GM21381 (cell line): Measurements from ENCODE around the gene ITGB5.
"Not testable (repeated sequence)": the region's sequence is repeated elsewhere in the genome, so short reads cannot be mapped to it uniquely, and the experiment has no call there.

Experiments
- ATAC-seq: cut with Tn5 transposase; IDR thresholded peaks from one replicate; pipeline ENCODE4 v1.9.1; 2021; ENCODE audit warnings: mild to moderate bottlenecking, moderate library complexity; ENCODE audit not compliant: unreplicated experiment

The ITGB5 gene

DNA sequence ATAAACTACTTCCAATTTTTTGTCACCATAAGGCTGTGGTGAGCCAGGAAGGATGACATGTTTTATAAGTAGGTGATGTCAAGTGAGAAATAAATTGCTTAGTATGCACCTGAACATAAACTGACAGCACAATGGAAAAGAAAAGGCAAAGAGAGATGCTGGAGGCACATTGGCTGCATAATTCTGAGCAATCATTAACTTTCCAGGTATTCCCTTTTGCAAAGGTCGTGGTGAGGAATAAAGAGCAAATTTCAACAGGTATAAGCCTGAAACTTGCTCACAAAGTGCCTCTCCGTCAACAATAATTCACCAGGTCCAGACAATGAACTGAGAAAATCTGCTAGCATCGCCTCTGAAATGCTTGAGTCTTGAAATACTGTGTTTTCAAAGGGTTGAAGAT, 48.2 kb downstream of the ITGB5 start:
- no peak for ATAC-seq

DNA sequence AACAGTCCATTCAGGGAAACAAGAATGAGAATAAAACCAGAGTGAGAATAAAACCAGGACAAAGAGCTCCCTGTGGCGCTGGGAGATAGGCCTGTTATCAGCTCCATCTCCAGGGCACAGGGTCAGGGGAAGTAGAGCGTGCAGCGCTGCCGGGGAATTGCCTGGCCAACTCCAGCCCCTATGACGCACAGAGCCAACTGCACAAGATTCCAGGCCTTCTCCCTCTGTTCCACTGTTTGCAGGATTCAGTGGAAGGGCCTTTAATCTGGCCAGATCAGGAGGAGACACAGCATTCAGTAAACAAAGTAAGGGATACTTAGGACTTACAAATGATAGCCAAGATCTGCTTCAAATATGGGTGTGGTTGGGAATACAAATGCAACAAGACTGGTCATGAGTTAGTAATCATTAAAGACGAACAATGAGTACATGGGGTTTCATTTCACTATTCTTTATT, 49.4 kb downstream of the ITGB5 start:
- no peak for ATAC-seq

DNA sequence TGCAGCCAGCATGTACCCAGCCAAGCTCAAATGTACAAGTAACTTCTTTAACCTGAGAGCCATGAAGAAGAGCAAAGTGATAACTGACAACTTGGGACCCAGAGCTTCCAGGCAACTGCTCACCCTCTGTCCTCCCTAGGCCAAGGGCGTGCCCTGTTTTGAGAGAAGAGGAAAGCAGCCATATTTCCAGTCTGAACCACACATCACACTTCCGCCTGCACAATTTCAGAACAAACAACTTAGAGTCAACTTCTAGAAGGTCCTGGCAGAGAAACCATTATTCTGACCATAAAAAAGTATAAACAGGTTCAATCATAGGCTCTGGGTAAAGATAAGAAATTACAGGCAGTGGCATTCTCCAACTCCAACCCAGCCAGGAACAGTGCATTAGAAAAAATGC, 50.1 kb downstream of the ITGB5 start:
- no peak for ATAC-seq

DNA sequence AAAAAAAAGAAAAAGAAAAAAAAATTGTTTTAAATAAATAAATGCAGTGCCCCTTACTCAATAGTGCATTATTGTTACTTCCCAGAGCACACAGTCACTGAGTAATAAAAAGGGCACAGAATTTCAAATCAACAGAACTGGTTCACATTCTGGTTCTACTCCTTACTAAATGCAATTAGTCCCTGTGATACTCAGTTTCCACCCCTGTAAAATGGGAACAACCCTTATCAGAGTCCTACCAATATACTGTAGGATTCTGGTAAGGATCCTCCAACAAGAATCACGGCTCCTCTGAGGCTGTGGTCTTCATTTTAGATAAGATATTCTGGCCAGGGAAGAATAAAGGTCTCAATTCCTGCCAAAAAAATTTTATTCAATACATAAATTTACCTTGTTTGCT, 50.7 kb downstream of the ITGB5 start:
- ATAC-seq = no peak

DNA sequence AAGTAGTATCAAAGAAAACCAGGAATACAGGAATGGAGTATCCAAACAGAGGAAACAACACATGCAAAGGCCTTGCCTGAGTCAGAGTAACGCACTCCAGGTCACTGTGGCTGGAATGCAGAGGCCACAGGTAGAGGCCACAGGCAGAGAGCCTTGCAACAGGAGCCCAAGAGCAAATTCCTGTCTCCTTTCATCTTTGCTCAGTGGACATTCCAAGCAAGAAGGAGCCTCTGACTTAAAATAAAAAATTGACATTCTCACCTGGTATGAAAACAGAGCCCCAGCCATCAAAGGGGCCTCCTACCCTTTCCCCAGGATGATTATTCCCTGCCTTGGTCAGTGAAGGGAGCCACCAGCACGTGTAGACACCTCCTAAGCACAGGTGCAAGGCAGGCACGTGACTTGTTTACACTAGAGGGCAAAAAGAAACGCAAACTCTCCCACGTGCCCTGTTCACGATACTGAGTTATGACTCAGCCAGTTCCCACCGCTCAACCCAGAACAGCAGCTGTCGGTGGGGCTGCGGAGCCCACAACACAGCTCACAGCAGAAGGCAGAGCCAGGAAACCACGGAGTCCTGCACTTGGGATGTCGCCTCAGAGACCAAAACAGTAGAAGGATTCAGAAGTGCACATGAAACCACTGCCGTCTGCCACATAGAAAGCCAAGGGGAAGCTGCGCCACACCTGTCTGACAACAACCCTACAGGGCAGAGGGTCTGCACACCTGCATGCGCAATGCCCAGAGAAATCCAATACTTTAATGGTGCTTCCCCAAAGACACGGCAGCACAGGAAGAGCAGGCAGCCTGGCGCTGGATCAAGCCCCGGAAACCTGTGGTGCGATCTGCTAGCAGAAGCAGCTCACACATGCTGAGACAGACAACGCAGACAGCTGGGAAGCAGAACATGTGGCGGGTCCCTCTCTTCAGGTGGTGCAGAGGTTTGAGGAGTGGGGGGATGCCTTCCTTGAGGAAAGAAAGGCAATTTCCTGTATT, 52.1 kb downstream of the ITGB5 start:
- ATAC-seq = peak; percentile 91

DNA sequence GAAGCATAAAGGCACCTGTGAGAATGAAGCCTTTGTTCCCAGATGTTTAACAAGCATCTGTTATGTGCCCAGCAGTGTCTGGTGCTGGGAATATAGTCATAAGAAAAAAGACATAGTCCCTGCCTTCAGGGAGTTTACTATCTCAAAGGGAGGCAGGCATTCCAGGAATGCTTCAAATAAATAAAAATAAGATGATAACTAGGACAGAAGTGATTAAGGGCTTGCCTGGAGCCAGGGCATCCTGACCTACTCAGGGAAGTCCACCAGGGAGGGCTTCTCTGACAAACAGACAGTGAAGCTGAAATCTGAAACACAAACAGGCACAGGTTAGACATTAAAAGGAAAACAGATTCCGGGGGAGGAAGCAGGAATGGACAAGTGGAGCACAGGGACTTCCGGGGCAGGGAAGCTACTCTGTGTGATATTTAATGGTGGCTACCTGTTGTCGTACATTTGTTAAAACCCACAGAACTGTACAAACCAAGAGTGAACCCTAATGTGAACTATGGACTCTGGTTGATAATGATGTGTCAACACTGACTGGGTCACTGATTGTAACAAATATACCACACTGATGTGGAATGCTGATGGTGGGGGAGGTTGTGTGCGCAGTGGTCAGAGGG, 53.3 kb downstream of the ITGB5 start:
- ATAC-seq = no peak

DNA sequence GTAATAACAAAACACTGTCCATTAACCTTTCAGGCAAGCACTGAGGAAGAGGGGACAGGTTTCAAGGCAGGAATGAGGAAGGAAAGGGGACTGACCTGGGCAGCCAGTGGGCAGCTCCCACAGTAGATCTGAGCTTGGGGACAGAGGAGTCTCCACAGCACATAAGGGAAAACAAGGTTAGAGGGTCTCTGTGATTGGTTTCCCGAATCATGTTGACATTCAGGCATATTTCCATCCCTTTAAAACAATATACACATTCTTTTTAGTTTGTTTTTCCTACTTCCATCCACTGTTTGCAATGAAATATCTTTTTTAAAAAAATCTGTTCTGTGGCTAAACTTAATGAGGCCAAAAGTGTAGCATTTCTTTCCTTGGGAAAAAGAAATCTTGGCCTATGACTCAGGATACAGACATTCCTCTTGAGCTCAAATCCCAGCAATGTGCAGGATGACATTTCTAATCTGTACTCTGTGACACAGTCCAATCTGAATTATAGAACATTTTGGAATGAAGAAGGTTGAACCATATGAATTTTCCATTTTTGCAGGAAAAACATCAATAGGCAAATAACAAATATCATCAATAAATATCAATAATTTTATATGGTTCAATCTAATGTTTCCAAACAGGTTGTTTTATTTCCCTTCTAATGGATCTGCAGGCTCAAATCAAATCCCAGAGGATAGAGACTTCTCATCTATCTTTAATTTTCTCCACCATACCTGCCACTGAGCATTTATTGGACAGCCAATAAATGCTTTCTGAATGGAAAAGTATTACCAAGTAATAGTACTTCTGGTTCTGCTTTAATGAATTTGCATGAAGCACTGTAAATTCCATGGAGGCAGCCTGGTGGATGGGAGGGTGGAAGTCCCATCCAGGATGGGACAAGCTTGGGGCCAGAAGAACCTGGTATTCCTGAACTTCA, 54.1 kb downstream of the ITGB5 start:
- no peak for ATAC-seq

DNA sequence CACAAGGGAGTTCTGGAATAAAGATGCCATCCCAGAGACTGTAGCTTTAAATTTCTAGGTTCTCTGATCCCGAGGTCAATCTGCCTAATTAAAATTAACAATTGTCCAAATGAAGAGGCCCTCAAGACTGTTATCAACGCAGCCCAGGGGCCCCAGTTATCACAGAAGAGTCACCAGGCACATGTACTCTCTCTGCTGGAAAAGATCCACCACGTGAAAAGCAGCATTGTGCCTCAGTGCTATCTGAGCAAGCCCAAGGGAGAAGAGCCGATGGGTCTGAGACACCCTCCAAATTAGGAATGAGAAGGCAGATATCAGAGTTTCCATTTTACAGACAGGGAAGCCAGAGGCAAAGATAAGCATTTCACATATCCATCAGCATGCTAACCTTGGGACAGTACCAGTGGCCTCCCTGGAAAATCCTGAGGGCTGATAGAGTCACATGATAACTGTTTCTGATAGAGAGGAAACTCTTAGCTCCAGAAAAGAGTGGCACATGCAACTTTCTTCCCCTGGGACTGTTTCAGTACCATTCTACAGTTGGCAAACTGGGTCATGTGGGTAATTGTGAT, 55.5 kb downstream of the ITGB5 start:
- ATAC-seq = no peak

DNA sequence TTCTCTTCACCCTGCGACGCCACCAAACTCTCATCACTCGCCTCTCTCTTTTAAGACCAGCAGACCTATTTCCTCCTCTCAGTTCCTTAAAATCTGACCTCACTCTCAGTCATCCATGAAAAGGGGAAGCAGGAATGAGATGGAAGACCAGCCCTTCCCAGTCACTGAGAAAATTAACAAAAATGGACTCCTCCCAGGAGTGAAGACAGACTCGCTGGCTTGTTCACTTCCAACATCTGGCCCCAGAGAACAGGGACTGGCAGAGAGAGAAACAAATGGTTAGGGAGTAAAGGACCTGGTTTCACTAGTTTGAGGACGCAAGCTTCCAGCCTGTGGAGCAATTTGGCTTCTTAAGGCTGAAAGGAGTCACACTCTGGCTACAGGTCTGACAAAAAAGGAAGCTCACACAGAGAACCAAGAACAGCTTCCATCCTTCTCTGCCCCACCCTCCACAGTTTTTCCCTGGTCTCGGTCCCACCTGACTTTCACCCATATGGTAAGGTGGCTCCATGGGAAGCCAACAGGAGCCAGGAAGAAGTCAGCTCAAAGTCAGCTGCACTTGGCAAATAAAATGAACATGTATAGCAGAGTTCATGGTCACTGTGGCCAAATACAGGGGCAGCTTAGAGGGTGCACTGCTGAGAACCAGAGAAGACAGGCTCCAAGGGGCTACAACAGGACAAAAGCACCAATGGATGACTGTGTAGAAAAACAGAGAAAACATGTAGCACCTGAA, 57.2 kb downstream of the ITGB5 start:
- no peak for ATAC-seq

DNA sequence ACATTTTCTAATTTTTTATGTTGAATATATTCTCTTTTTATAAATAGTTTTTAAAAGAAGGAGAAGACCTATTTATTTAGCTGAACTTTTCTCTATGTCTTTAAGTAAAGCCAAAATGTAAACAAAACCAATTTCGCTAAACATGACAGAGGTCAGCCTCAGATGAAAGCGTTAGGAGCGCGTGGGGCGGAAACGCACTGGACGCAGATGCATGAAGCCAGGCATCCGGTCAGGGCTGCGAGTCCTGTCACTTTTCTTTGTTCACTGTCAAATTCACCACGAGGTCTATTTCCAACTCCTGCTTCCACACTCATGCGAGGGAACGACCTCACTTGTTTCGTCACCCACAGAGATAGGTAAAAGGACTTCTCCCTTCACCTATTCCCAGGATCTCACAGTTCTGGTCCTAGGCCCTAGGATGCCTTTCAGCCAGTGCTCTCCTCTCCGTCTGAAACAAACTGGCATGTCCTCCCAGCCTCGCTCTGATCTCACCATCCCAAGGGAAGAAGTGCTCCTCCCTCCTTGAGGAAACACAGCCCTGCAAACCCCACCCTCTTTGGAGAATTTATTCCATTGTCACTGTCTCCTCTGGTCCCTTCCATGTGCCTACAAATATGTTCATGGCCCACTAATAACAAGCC, 57.9 kb downstream of the ITGB5 start:
- ATAC-seq = no peak

DNA sequence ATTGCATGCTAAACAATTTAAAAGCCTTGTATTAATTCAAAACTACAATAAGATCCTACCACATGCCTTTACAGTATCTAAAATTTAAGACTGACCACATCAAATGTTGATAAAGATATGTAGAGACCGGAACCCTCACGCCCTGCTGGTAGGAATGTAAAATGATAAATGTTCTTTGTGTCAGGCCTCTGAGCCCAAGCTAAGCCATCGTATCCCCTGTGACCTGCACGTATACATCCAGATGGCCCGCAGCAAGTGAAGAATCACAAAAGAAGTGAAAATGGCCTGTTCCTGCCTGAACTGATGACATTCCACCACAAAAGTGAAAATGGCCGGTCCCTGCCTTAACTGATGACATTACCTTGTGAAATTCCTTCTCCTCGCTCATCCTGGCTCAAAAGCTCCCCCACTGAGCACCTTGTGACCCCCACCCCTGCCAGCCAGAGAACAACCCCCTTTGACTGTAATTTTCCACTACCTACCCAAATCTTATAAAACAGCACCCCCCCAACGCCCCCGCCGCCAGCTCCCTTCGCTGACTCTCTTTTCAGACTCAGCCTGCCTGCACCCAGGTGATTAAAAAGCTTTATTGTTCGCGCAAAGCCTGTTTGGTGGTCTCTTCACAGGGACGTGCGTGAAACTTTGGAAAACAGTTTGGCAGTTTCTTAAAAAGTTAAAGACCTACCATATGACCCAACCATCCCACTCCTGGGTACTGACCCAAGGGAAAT, 59.5 kb downstream of the ITGB5 start:
- not testable (repeated sequence) for ATAC-seq

DNA sequence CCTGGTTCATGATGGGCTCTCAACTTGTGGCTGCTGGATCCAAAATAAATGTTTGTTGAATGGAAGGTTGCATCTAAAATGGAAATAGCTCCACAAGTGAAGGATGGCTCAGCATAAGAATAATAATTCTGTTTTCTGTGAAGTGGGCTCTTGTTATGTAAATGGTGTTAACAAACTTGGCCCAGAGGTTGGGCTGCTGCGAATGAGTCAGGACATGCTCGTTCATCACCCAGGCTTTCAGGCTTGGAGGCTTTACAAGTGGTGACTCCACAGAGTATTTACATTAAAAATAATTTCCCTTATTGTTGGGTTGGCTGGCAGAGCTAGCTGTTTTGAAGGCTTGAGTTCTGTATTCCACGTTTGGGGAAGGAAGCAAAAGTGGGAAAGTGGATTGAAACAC, 60.5 kb downstream of the ITGB5 start:
- ATAC-seq = no peak

DNA sequence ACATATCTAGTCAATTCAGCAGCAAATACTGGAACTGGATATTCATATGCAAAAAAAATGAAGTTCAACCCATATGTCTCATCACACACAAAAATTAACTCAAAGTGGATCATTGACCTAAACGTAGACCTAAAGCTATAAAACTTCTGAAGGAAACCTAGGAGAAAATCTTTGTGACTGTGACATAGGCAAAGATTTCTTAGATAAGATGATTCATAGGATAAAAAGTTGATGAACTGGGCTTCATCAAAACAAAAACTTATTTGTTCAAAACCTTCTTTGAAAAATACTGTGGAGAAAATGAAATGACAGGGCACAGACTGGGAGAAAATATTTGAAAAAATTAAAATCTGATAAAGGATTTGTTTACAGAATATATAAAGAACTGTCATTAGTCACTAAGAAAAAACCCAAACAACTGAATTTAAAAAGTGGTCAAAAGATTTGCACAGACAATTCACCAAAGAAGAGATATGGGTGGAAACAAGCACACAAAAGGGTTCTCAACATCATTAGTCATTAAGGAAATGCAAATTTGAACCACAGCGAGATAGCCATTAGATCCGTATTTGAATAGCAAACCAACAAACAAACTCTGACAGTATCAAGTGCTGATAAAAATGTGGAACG, 62.8 kb downstream of the ITGB5 start:
- no peak for ATAC-seq

DNA sequence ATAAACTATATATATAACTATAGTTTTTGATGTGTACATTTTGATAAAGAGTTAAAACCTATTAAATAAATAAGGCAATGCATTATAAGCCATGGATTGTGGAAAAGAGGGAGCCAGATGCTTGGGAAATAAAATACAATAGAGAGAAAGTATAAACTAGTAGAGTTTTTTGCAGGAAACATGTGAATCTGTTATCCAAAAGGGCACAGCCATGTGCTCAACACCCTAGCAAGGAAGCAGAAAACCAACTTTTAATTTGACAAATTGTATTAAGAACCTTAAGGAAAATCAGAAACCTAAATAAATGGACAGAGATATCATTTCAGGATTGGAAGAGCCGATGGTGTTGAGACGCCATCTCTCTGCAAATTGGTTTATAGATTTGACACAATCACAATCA, 63.5 kb downstream of the ITGB5 start:
- no peak for ATAC-seq

DNA sequence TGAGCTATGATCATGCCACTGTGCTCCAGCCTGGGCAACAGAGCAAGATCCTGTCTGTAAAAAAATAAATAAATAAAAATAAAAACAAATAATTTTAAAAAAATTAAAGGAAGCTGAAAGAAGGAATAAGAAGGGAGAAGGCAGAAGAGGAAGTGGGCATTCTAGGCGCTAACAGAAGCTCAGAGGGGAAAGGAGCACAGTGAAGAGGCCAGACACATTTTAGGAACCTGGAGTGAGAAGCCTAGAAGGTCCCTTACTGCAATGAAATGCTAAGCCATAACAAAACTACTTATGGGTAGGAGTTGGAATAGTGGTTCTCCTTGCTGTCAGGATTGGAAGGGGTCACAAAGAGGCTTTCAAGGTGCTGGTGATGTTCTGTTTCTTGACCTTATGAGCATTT, 64.0 kb downstream of the ITGB5 start:
- ATAC-seq = no peak

DNA sequence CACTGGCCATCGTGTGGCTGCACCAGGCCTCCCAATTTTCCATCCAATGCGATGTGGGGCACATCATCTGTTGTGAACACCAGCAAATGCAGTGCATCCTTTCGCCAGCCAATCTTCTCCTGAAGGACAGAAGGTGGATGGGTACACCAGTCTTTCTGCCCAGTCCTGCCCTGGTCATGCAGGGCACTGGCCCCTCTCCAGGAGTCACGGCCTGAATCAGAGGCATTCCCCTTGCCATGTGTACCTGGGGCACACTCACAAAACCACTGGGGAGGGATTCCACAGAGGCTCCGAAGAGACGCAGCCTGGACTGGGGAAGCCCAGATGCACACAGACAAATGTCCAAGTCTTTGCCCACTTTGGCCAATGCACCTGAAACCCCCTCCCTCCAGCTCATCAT, 65.8 kb downstream of the ITGB5 start:
- ATAC-seq = no peak

DNA sequence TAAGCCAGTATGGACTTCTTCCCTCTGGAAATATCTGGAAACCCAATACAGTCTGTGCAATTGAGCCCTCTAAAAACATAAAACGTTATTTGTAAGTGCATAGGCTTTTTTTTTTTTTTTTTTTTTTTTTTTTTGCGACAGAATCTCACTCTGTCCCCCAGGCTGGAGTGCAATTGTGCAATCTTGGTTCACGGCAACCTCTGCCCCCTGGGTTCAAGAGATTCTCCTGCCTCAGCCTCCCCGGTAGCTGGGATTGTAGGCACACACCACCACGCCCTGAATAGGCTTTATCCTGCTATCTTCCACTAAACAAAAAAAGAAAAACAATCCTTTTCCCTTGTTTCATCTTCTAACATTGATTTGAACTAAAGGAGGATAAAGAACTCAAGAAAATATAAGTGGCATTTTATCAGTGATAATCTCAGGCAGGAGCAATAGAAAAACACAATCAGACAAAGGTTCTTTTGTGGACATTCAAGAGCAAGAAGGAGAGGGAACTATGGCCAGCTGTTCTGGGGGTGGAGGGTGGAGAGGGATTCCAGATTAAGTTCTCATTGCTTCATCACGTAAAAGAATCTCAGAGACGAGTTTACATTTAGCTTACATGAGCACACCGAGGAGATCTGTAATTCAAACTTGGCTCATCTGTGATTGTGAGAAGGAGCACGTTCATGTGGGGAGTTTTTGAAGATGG, 68.6 kb downstream of the ITGB5 start:
- no peak for ATAC-seq

DNA sequence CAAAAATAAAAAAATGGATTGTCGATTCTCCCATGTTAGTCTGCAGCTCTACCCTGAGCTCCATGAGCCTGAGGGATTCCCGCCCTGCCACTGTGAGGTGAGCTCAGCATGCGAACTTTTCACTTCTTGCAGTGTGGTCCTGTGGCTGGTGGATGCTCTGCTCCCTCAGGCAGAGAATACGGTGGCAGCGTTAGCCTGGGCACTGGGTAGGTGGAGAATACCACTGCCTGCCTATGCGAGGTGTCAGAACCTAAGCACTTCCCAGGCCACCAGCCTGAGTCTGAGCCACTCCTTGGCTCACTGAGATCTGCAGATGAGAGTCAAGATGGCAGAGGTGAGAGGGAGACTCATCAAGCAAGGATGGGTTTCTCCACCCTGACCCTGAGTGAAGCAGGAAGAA, 70.1 kb downstream of the ITGB5 start:
- no peak for ATAC-seq
